HepG2 (cell line): ENCODE data around the gene MIEF1. TPM values are rescaled to one million over a fixed set of nuclear protein-coding genes. Genes with fewer than 3 reads are reported as not detected.

Experiments used
- CC2D1A ChIP-seq: sonication (generic); formaldehyde crosslinking; IDR thresholded peaks from 2 replicates; pipeline ENCODE4 v1.8.1; 2023; ENCODE audit warnings: mild to moderate bottlenecking, missing genetic modification reagents
- DDIT3 ChIP-seq: sonication (generic); formaldehyde crosslinking; IDR thresholded peaks from 2 replicates; pipeline ENCODE4 v1.4.0; 2020; ENCODE audit warnings: mild to moderate bottlenecking, missing genetic modification reagents
- FOSL2 ChIP-seq: sonication (generic); formaldehyde crosslinking; IDR thresholded peaks from 2 replicates; pipeline ENCODE4 v1.4.0; 2020; ENCODE audit warnings: missing genetic modification reagents
- GMEB2 ChIP-seq: IDR thresholded peaks from 2 replicates; pipeline ENCODE4 v1.6.1; 2016; ENCODE audit warnings: missing biosample characterization, missing genetic modification reagents, low read depth
- HOMEZ ChIP-seq: IDR thresholded peaks from 2 replicates; pipeline ENCODE4 v1.6.1; 2016; ENCODE audit warnings: low read depth
- IRF2 ChIP-seq: IDR thresholded peaks from 2 replicates; pipeline ENCODE4 v1.6.1; 2018; ENCODE audit warnings: missing genetic modification reagents, missing compliant biosample characterization
- NRL ChIP-seq: sonication (generic); formaldehyde crosslinking; IDR thresholded peaks from 2 replicates; pipeline ENCODE4 v1.5.0; 2020; ENCODE audit warnings: missing genetic modification reagents, mild to moderate bottlenecking, moderate library complexity, borderline replicate concordance
- PHB2 ChIP-seq: fragments of 450-650 bp; IDR thresholded peaks from 2 replicates; pipeline ENCODE4 v1.6.1; 2018; ENCODE audit not compliant: partially characterized antibody
- REL ChIP-seq: sonication (generic); formaldehyde crosslinking; conservative IDR thresholded peaks from 2 replicates; pipeline ENCODE4 v1.8.0; 2022; ENCODE audit warnings: mild to moderate bottlenecking, missing genetic modification reagents, moderate library complexity
- SALL2 ChIP-seq: sonication (generic); formaldehyde crosslinking; IDR thresholded peaks from 2 replicates; pipeline ENCODE4 v1.8.1; 2023; ENCODE audit warnings: mild to moderate bottlenecking, missing genetic modification reagents, inconsistent platforms
- SATB2 ChIP-seq: sonication (generic); formaldehyde crosslinking; IDR thresholded peaks from 2 replicates; pipeline ENCODE4 v1.5.0; 2020; ENCODE audit warnings: missing genetic modification reagents
- TAF15 ChIP-seq: fragments of 200-400 bp; formaldehyde crosslinking; IDR thresholded peaks from one replicate; pipeline ENCODE4 v1.6.1; 2018; ENCODE audit warnings: mild to moderate bottlenecking, low read depth, low read length; ENCODE audit not compliant: poor library complexity, severe bottlenecking
- TCF7 ChIP-seq: sonication (generic); IDR thresholded peaks from 2 replicates; pipeline ENCODE4 v1.6.1; 2016; ENCODE audit warnings: antibody characterized with exemption, low read depth
- ZFP91 ChIP-seq: sonication (generic); formaldehyde crosslinking; IDR thresholded peaks from 2 replicates; pipeline ENCODE4 v1.9.0; 2022; ENCODE audit warnings: missing genetic modification reagents, mild to moderate bottlenecking, borderline replicate concordance
- ZMYM3 ChIP-seq: sonication (generic); formaldehyde crosslinking; IDR thresholded peaks from 2 replicates; pipeline ENCODE4 v1.5.1; 2020; ENCODE audit warnings: mild to moderate bottlenecking, missing genetic modification reagents
- ZNF260 ChIP-seq: sonication (generic); formaldehyde crosslinking; IDR thresholded peaks from 2 replicates; pipeline ENCODE4 v1.4.0; 2020; ENCODE audit warnings: missing genetic modification reagents, low read depth, mild to moderate bottlenecking, borderline replicate concordance
- ZNF549 ChIP-seq: sonication (generic); formaldehyde crosslinking; IDR thresholded peaks from 2 replicates; pipeline ENCODE4 v1.5.0; 2020; ENCODE audit warnings: missing genetic modification reagents
- ZNF883 ChIP-seq: sonication (generic); formaldehyde crosslinking; IDR thresholded peaks from 2 replicates; pipeline ENCODE4 v1.5.1; 2020; ENCODE audit warnings: mild to moderate bottlenecking, missing genetic modification reagents; ENCODE audit errors: not compliant biosample characterization
- ZSCAN25 ChIP-seq: sonication (generic); formaldehyde crosslinking; IDR thresholded peaks from 2 replicates; pipeline ENCODE4 v1.8.0; 2022; ENCODE audit warnings: mild to moderate bottlenecking, missing genetic modification reagents
- polyA plus RNA-seq, 8 experiments: library from polyadenylated mRNA; depleted of rRNA in 3 of 8; stranded (reverse) in 7 of 8; unstranded in 1 of 8; fragments of >200 nt; fragmentation: Illumina TruSeq in 4 of 8; extraction: Trizol in 4 of 8; gene quantifications; 2 replicates each; pipeline versions ENCODE4 v1.2.1 to v1.2.3, GENCODE V29; 2011 to 2016; ENCODE audit warnings: low read depth in 4 of 8, missing spikeins in 1 of 8, mixed read lengths in 1 of 8; ENCODE audit not compliant: insufficient read depth in 1 of 8
- total RNA-seq, 5 experiments: library from RNA; depleted of rRNA; stranded (reverse); fragments of >200 nt; fragmentation: Illumina TruSeq; extraction: Trizol; gene quantifications; 2 replicates each; pipeline ENCODE4 v1.2.3, GENCODE V29; 2016; ENCODE audit warnings: low read depth in 1 of 5

MIEF1 gene
- total and polyA plus RNA-seq, 2 of the 13 experiments (the other 11 are each of a cell fraction or from before 2014, with no cell fraction given): 21.7 to 34.8 TPM

- no peak for TF ChIP-seq FOSL2 (CRISPR knock-in tag)
- TF ChIP-seq ZNF883: peak; percentile 87
- TF ChIP-seq TCF7: no peak
- TF ChIP-seq PHB2: no peak
- TF ChIP-seq ZNF549 (CRISPR knock-in tag): no peak
- TF ChIP-seq GMEB2 (CRISPR knock-in tag): no peak
- no peak for TF ChIP-seq ZNF260
- peak; percentile 68 for TF ChIP-seq ZFP91
- peak; percentile 34; the same call in 1 of the 2 replicates for TF ChIP-seq SALL2 (CRISPR knock-in tag)
- peak; percentile 65 for TF ChIP-seq IRF2 (CRISPR knock-in tag)
- peak; percentile 62; the same call in 1 of the 2 replicates for TF ChIP-seq REL (CRISPR knock-in tag)
- no peak for TF ChIP-seq CC2D1A (CRISPR knock-in tag)
- no peak for TF ChIP-seq ZSCAN25 (CRISPR knock-in tag)
- TF ChIP-seq TAF15: peak; percentile 48
- TF ChIP-seq SATB2 (CRISPR knock-in tag): no peak
- TF ChIP-seq DDIT3: 0 out of 2 replicates have a peak, but pooled peaks have one; percentile 51
- peak; percentile 35; the same call in 1 of the 2 replicates for TF ChIP-seq NRL (CRISPR knock-in tag)
- TF ChIP-seq ZMYM3: no peak
- no peak for TF ChIP-seq HOMEZ (CRISPR knock-in tag)
Observed at GRCh38 chr22:39520226-39521105, 18.4 kb downstream of the MIEF1 start, which contains the start of gene ATF4 (continued).
